PC-9 (cell line): ENCODE data around the gene GRIP1.

Source experiments
- CTCF ChIP-seq: fragments of 200-600 bp; sonication (generic); conservative IDR thresholded peaks from 2 replicates; pipeline ENCODE4 v1.6.1; 2017; ENCODE audit warnings: mixed run types, antibody characterized with exemption, mild to moderate bottlenecking, moderate library complexity
- EZH2 ChIP-seq: fragments of 200-600 bp; sonication (generic); IDR thresholded peaks from 2 replicates; pipeline ENCODE4 v1.8.0; 2017; ENCODE audit warnings: antibody characterized with exemption, low read depth

GRCh38 chr12:66572845-66573244 lies 106.0 kb downstream of the GRIP1 start:
- no peak for TF ChIP-seq CTCF
- no peak for TF ChIP-seq EZH2
